Activated T-cell treated with anti-CD3 and anti-CD28 coated beads, Interleukin-2, amount 50 U/mL, for 1 hour (primary cell): ENCODE data around the gene NHSL2.
"Not testable (repeated sequence)": the region's sequence is repeated elsewhere in the genome, so short reads cannot be mapped to it uniquely, and the experiment has no call there.

Experiments
- DNase-seq: peaks from one replicate; pipeline ENCODE4 v3.0.0-alpha.2; 2020

NHSL2 gene

DNA sequence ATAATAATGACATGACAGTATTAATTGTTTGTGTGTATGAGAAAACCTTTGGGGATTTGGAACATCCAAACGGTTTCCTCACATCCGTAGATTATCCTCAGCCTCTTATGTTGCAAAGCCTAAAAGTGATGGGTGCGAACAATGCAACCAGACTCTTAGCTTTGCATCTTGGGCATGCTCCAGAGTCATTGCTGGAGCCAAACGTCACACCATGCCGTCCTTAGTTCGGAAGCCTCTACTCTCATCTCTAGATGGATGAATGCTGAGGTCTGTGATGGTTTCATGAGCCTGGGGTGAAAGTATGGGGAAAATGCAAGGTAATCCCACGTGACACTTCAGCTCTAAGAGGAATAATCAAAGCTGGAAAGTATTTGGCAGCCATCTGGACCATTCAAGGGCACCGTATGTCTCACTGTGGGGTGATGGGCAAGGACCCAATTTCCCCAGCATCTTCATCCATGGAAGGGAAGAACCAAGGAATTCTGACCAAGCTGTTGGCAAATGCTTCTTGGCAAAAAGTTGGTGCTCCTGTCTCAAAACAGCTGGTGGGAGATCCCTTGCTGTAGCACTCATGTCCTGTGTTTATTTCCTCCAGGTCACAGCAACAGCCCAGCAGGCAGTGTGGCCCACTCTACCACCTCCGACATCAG lies 227.3 kb downstream of the NHSL2 start:
- DNase-seq, result no peak

DNA sequence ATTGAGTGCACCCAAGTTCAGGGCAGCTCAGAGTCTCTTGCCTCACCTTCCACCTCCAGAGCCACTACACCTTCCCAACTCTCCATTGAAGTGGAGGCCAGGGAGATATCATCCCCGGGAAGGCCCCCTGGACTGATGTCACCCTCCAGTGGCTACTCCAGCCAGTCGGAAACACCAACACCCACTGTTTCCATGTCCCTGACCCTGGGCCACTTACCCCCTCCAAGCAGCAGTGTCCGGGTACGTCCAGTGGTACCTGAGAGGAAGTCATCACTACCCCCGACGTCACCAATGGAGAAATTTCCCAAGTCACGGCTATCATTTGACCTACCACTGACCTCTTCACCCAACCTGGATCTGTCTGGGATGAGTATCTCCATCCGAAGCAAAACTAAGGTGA lies 228.9 kb downstream of the NHSL2 start:
- DNase-seq, result no peak

DNA sequence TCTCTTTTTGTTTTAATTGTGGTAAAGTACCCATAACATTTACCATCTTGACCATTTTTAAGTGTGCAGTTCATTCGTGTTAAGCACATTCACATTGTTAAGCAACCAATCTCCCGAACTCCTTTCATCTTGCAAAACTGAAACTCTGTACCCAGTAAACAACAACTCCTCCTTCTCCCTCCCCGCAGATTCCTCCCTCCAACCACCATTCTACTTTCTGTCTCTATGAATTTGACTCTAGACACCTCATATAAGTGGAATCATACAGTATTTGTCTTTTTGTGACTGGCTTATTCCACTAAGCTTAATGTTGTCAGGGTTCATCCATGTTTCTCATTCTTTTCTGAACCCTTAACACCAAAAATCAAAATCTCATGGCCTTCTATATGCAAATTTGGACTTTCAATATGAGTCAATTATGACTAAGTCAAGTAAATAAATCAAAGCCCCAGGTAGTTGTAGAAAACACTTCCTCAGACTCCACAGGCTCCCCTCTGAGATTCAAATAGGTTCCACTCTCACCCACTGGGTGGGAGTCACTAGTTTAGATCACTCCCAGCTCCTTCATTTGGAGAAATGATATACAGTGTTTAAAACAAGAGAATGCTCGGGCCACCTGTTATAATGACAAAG lies 230.8 kb downstream of the NHSL2 start:
- no peak for DNase-seq

DNA sequence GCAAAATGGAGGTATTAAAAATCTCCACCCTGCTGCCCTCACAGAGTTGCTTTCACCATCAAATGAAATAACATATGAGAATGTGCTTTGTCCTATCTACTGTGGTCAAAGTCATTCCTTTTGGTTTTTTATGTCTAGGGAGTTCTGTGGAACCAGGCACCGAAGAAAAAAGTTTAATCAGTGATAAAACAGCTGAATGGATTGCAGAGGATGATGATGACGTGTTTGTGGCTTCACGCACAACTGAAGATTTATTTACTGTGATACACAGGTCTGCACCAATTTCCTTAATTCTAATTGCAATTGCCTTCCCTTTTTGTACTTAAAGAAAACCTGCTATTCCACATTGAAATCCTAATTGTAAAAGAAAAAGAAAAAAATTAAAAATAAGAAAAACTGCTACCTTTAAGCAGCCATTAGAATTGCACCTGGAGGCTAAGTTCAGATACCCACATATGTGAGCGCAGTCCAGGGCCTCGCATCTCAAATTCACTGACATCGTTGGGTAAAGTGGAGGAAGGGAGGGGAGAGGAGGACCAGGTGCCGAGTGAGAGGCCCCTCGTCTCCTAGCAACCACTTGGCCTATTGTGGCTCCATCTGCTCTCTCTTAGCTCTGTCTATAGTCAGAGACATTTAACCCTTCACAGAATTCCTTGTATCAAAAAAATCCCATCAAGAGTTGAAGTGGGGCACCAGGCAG lies 231.6 kb downstream of the NHSL2 start:
- no peak for DNase-seq

DNA sequence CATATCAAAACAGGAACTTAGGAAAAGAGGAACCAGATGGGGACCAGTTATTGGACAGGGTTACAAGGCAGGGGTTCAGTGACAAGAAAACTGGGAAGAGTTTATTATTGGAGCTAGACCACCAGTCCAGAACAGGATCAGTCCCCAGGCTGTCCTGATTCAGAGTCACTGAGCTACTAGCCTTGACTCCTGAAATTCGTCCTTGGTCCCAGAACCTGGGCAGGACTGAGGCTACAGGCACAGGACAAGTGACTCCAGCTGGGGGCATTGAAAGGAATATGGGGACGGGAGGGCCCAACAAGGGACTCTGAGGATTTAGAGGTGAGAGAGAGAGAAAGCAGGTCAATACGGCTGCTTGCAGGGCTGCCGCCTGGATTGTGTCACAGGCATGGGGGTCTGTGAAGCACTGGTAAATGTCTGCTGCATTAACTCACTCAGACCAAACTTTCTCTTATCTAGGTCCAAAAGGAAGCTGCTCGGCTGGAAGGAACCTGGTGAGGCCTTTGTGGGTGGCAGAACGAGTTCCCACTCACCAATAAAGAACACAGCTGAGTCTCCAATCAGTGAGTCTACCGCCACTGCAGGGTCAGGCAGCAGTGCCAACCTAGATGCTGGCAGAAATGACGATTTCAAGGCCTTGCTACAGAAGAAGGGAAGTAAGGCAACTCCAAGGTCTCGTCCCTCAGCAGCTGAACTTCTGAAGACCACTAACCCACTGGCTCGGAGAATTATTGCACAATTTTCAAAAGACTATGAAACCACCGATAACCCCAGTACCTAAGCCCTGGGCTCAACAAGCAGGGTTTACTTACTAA lies 232.4 kb downstream of the NHSL2 start:
- no peak for DNase-seq

DNA sequence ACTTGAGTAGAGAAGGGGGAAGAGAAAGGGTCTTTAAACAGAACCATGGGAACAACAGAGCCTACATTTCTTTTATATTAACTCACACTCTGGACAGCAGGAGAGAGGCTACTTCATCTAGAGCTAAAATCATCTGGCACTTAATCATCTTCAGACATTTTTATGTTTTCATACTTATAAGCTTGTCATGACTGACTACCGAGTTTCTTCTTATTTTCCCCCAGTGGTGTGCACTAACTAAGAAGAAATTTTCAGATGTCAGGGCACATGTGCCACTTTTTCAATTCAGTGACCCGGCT lies 232.9 kb downstream of the NHSL2 start:
- DNase-seq, result no peak

DNA sequence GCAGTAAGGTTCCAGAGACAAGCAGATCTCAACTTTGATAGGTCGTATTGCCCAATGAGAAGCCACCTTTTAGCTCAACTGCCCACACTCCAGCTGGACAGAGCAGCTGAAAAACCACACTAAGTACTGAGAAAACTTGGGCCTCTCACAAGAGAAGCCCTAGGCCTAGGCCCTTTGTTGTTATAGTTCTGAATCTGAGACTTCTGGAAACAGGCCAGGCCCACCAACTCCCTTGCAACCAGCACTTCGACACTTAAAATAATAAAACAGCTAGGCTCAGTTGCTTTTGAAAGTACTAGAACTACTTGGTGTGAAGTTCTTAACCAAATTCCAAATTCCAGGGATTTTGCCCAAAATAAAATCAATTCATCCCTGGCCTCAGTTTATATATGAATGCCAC lies 234.5 kb downstream of the NHSL2 start:
- DNase-seq, result no peak

DNA sequence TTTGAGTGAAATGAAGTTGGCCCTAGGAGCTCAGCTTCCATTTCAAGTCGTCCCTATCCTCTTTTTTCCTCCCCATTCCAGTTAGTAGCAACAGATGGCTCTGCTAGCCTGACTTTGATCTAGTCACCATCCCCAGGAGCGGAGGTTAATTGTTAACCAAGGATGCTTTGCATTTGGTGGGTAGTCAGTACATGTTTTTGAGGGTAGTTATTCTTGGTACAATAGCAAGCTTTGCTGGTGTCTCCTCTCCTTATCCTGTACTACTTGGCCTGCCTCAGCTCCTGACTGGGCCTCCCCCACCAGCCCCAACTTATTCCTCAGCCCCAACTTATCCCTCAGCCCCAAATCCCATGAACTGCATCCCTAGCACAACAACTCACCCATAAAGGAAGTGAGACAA lies 235.9 kb downstream of the NHSL2 start:
- DNase-seq, result no peak

DNA sequence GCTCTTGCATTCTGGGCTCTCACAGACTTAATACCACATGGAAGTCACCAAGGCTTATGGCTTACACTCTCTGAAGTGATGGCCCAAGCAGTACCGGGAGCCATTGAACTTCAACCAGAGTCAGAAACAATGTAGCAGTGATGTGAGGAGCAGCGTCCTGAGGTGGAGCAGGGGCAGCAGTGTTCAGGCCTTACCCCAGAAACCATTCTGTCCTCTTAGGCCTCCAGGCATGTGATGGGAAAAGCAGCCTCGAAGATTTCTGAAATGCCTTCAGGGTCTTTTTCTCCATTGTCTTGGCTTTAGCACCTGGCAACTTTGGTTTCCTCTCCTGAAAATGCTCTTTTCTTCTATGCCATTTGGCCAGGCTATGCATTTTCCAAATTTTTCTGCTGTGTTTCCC lies 248.1 kb downstream of the NHSL2 start:
- no peak for DNase-seq

DNA sequence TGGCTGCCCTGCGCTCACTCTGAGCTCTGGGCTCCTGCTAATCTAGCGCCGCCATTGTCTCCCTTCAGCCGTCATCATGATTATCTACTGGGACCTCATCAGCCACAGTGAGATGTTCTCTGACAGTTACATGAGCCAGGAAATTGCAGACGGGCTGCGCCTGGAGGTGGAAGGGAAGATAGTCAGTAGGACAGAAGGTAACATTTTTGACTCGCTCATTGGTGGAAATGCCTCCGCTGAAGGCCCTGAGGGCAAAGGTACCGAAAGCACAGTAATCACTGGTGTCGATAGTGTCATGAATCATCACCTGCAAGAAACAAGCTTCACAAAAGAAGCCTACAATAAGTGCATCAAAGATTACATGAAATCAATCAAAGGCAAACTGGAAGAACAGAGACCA lies 249.1 kb downstream of the NHSL2 start:
- no peak for DNase-seq

DNA sequence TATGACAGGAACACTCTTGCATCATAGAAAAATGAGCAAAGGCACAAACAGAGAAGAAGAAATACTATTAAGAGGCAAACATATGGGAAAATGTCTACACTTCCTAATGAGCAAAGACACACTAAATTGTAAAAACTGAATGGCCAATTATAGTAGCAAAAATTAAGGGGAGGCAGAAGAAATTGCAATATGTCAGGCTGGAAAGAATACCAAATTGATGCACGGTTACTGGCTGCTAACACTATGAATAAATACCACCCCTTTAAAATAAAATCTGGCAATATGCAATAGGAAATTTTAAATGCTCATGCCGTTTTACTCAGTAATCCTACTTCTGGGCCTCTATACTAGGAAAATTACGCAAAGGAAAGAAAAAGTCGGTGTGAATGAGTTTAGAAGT lies 254.9 kb downstream of the NHSL2 start:
- DNase-seq, result no peak

DNA sequence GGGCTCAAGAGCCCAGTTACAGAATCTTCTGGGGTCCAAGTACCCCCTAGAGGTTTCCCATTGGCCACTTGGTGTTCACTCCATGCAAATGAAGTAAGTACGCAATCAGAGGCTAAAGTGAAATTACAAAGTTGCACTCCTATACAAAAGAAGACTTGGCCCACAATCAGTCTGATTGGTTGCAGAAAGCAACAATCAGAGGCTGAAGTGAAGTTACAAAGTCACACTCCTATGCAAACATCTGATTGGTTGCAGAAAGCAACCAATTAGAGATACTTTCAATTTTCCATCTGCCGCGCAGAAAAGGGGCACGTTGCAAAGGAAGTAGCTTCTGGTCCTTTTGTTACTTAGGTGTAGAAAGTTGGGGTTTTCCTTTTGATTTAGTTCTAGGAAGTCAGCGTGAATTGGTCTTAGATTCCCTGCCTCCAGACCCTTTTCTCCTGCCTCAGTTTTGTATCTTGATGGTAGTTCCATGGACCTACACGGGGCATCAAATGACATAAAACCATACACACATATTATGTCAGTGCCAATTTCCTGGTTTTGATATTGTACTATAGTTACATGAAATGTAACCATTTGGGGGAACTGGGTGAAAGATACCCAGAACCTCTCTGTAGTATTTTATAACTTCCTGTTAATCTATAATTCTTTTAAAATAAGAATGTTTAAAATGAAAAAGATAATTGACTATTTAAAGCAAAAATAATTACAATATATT lies 258.5 kb downstream of the NHSL2 start:
- peak; percentile 20 for DNase-seq

DNA sequence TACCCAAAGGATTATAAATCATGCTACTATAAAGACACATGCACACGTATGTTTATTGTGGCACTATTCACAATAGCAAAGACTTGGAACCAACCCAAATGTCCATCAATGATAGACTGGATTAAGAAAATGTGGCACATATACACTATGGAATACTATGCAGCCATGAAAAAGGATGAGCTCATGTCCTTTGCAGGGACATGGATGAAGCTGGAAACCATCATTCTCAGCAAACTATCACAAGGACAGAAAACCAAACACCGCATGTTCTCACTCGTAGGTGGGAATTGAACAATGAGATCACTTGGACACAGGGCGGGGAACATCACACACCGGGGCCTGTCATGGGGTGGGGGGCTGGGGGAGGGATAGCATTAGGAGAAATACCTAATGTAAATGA lies 265.6 kb downstream of the NHSL2 start:
- not testable (repeated sequence) for DNase-seq

DNA sequence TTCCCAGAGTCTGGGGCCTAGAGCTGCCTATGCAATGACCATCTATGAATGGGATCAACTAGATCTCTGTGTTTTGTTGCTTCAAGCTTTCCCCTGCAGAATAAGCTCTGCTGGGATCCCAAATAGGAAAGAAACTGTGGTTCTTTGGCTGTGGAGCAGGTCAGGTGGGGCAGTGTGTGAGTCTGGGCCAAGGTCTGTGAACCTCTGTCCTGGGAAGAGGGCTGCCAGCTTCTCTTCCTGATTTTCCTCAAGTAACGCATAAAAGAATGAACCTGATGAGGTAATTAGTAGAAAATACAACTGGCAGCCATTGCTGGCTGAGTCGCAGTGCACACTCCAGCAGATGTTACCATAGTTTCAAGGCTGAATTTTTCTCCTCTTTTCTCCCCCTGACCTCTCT lies 266.3 kb downstream of the NHSL2 start:
- DNase-seq, result no peak

DNA sequence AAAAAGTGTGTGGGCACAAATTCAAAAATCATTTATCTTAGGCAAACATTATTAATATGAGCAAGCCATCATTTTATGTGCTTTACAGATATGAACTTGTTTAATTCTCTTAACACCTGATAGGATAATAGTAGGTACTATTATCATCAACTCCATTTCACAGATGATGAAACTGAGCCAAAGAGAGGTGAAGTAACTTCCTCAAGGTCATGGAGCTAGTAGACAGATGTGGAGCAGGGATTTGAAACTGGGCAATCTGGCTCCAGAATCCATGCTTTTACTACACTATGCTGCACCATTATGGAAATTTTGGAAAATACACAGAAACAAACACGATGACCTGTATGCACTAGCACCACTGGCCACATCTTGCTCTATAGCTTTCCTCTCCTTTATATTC lies 269.9 kb downstream of the NHSL2 start:
- DNase-seq, result no peak

DNA sequence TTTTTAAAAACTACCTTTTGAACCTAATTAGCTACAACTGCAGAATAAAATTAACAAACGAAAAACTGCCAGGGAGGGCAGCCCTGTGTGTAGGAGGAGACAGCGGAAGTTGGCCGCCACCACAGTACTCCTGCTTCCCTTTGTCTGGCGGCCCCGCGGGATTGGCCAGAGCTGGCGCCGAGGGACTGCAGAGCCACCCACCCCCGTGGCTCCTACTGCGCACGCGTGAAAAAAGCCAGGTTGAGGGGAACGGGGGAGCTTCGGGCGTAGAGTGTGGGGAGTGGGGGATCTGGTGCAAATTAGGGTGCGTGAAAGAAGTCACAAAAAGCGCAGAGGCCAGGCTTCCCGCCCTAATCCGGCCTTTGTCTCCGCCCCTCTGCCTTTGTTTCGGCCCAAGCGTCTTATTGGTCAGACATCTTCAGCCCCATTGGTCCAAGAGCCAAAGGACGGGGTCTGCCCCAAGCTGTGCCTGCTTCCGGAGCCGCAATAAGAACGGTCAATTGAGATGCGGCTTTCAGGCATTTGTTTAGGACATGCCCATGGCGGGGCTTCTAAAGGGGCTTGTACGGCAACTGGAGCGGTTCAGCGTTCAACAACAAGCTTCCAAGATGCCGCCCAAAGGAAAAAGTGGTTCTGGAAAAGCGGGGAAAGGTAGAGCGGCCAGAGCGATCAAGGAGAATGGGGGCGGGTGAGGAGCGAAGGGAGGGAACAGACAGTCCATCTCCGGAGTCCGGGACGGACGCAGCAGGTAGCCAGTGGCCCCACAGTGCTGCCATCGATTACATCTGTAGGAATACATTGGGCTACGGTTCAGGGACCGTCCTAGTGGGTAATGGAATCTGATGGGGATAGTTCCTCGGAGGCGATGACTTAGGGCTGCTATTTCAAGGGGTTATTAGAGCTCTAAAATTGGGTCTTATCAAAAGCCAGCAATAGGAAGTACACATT lies 270.8 kb downstream of the NHSL2 start, which contains the start of gene PIN4:
PIN4 (plus strand) TSS at position 580 of the 948 bp plus-strand sequence; CDS start at position 609, 29 bp downstream.
- peak; percentile 76 for DNase-seq

DNA sequence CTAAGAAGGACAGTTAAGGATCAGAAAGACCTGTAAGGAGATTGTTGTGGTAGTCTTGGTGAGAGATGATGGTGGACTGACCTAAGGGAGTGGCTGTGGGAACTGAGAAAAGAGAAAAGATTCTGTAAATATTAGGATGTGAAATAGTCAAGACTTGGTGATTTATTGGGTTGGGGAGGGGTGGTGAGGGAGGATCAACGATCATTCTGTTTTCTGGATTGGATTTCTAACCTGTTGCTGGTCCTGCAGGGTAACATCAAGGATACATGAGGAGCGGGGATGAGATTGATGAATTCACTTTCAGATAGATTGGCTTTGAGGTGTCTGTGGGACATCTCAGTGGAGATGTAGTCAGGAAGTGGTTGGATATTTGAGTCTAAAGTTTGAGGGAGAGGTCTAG lies 272.3 kb downstream of the NHSL2 start:
- DNase-seq, result no peak

DNA sequence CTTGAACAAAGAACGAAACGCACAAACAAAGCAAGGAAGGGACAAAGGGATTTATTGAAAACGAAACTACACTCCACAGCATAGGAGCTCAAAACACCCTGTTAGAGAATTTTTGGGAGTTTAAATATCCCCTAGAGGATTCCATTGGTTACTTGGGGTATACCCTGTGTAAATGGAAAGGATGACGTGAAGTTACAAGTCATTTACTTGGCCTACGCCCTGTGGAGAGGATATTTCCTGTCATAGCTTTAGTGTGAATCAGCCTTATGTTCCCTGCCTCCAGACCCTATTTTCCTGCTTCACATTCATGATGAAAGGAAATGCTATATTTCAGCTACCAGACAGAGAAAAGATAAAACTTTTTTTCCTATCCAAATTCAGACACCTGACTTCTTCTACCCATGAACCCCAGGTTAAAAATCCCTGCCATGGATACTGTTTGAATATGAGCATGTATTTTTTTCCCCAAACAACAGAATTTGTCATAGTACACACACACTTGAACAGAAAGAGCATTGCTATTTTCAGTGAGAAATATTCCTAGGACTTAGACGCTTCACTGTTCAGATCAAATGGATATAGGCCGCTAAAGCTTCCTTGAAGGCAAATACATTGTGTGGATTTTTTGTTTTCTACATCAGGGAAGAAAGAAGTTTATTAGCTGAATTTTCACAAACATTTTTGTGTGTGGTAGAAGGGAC lies 291.3 kb downstream of the NHSL2 start:
- DNase-seq, result no peak
